Measurements from ENCODE around the gene QSER1.
"Not testable (repeated sequence)": the region's sequence is repeated elsewhere in the genome, so short reads cannot be mapped to it uniquely, and the experiment has no call there.

DNA sequence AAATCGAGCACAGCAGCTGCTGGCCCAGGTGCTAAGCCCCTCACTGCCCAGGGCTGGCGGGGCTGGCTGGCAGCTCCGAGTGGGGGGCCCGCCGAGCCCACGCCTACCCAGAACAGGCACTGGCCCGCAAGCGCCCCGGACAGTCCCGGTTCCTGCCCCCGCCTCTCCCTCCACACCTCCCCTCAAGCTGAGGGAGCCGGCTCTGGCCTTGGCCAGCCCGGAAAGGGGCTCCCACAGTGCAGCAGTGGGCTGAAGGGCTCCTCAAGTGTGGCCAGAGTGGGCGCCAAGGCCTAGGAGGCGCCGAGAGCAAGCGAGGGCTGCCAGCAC, 4.3 kb upstream of the QSER1 start:
- TF ChIP-seq, protein P1, sequence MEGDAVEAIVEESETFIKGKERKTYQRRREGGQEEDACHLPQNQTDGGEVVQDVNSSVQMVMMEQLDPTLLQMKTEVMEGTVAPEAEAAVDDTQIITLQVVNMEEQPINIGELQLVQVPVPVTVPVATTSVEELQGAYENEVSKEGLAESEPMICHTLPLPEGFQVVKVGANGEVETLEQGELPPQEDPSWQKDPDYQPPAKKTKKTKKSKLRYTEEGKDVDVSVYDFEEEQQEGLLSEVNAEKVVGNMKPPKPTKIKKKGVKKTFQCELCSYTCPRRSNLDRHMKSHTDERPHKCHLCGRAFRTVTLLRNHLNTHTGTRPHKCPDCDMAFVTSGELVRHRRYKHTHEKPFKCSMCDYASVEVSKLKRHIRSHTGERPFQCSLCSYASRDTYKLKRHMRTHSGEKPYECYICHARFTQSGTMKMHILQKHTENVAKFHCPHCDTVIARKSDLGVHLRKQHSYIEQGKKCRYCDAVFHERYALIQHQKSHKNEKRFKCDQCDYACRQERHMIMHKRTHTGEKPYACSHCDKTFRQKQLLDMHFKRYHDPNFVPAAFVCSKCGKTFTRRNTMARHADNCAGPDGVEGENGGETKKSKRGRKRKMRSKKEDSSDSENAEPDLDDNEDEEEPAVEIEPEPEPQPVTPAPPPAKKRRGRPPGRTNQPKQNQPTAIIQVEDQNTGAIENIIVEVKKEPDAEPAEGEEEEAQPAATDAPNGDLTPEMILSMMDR (IDR thresholded peaks at IDR 0.05; ENCODE audit: poor library complexity) = not testable (repeated sequence)
- not testable (repeated sequence) for TF ChIP-seq EZH2phosphoT487 (IDR thresholded peaks at IDR 0.05; ENCODE audit: low read depth, severe bottlenecking, unreplicated experiment); EZH2 (IDR thresholded peaks at IDR 0.05; ENCODE audit: borderline replicate concordance)
